Upper lobe of right lung (tissue), 1 donor: ENCODE measurements around the gene NPLOC4. TPM values are rescaled to one million over a fixed set of nuclear protein-coding genes. Genes with fewer than 3 reads are reported as not detected.

Experiments
- ATAC-seq: fragments of 200-7000 bp; cut with Tn5 transposase; one replicate; pipeline ENCODE4 v1.9.1; 2020; ENCODE audit warnings: mild to moderate bottlenecking, moderate library complexity
- DNase-seq: peaks from one replicate; pipeline ENCODE4 v3.0.0-alpha.2; 2020
- H3K27ac ChIP-seq: fragments of 200-600 bp; one replicate; pipeline ENCODE4 v1.8.0; 2022
- H3K27me3 ChIP-seq: fragments of 200-600 bp; one replicate; pipeline ENCODE4 v1.8.0; 2022; ENCODE audit warnings: mild to moderate bottlenecking
- H3K36me3 ChIP-seq: fragments of 200-600 bp; one replicate; pipeline ENCODE4 v1.8.0; 2022
- H3K4me1 ChIP-seq: fragments of 200-600 bp; one replicate; pipeline ENCODE4 v1.8.0; 2022
- H3K4me3 ChIP-seq: fragments of 200-600 bp; one replicate; pipeline ENCODE4 v1.8.0; 2022; ENCODE audit warnings: mild to moderate bottlenecking
- H3K9me3 ChIP-seq: fragments of 200-600 bp; one replicate; pipeline ENCODE4 v1.8.0; 2022
- intact Hi-C: fragments of 100-400 bp; cut with DNase I; formaldehyde crosslinking; loops from one replicate; pipeline ENCODE4 v1.11.0; 2022
- total RNA-seq: library from RNA; stranded (reverse); fragmentation: NEBNext Ultra II Directional; extraction: Animal tissue kit (Norgen Biotek cat#: 25700); gene quantifications from one replicate; pipeline ENCODE4 v1.2.1, GENCODE V29; 2021
- TF ChIP-seq, protein P1 (sequence below): fragments of 200-600 bp; IDR thresholded peaks from one replicate; pipeline ENCODE4 v1.8.0; 2022; ENCODE audit warnings: antibody characterized with exemption
- donor health status: DM: no; HTN: yes; CAD: no; lungs with severe emphysema.

NPLOC4 gene
- total RNA-seq, 1 donor from 2014 or later, result 93.6 TPM

DNA sequence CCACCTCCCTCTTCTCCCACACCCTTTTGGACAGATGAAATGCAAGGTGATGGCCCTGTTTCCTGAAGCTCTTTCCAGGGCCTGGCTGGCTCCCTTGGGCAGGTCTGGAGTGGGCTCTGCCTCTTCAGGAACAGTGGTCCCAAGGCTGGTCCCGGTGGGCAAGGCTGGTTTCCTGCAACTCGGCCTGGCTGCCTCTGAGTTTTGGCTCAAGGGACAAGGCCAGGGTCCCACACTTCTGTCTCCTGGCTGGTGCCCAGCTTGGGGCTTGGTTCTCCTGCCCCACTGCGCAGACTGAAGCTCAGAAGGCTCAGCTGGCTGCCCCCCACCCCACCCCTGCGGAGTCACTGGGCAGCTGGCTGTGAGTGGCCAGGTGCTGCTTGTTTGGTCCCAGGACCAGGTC, 120.5 kb downstream of the NPLOC4 start:
- Histone ChIP-seq H3K27ac (peak overlapping the region; percentile 98), H3K27me3 (no peaks in the 10 kb centered on the region)

GRCh38 chr17:81515530-81516041, 121.3 kb downstream of the NPLOC4 start:
- intact Hi-C loops, result no loop called here
- no peaks in the 10 kb centered on the region for H3K9me3 ChIP-seq
- no peak for ATAC-seq
- peaks cover 50% of the 10 kb centered on the region for H3K4me1 ChIP-seq
- DNase-seq, result peak; percentile 72
- TF ChIP-seq, protein P1, sequence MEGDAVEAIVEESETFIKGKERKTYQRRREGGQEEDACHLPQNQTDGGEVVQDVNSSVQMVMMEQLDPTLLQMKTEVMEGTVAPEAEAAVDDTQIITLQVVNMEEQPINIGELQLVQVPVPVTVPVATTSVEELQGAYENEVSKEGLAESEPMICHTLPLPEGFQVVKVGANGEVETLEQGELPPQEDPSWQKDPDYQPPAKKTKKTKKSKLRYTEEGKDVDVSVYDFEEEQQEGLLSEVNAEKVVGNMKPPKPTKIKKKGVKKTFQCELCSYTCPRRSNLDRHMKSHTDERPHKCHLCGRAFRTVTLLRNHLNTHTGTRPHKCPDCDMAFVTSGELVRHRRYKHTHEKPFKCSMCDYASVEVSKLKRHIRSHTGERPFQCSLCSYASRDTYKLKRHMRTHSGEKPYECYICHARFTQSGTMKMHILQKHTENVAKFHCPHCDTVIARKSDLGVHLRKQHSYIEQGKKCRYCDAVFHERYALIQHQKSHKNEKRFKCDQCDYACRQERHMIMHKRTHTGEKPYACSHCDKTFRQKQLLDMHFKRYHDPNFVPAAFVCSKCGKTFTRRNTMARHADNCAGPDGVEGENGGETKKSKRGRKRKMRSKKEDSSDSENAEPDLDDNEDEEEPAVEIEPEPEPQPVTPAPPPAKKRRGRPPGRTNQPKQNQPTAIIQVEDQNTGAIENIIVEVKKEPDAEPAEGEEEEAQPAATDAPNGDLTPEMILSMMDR, result no peak
- H3K4me3 ChIP-seq, result peak overlapping the region; percentile 94
- H3K36me3 ChIP-seq, result peaks cover 16% of the 10 kb centered on the region
- H3K27me3 ChIP-seq, result no peaks in the 10 kb centered on the region
- peak overlapping the region; percentile 98 for H3K27ac ChIP-seq

More for the DNA sequence above, 120.5 kb downstream of the NPLOC4 start:
- H3K4me1 ChIP-seq, result peaks cover 50% of the 10 kb centered on the region
- DNase-seq, result peak; percentile 65
- H3K36me3 ChIP-seq, result peaks cover 7% of the 10 kb centered on the region
- no peaks in the 10 kb centered on the region for H3K9me3 ChIP-seq
- intact Hi-C loops, result no loop called here
- TF ChIP-seq, protein P1, result no peak
- ATAC-seq, result no peak
- peak overlapping the region; percentile 94 for H3K4me3 ChIP-seq

DNA sequence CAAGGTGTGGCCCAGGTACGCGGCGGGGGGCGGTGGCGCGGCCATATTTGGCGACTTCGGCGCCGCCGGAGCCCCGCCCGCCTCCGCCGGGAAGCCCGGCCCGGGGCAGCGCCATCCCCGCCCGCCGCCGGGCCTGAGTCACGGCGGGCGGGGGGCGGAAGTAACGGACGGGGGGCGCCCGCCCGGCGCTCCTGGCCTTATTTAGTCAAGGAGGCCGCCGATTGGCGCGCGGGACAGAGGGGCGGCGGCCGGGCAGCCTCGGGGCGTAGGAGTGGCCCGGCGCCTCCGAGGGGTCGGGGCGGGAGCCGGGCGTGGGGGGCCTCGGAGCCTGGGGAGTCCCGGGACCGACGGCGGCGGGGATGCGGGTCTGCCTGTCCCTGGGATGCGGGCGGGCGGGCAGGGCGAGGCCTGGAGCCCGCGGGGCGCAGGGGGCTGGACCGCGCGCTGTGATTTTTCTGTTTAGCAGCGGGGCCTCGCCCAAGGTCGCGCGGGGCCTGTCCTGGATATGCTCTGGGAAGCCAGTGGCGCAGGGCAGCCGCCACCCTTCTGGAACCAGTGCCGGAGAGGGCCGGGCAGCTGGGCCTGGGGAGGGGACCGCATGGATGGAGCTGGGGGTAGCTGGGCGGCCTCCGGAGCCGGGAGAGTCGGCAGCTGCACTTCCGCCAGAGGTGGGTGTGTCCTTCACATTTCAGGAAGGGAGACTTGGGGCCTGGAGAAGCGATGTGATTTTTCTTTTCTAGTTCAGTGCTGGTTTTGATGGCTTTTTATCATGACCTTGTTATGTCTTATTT, 122.0 kb downstream of the NPLOC4 start:
- Histone ChIP-seq H3K4me1 (peaks cover 49% of the 10 kb centered on the region), H3K27me3 (no peaks in the 10 kb centered on the region), H3K27ac (peak overlapping the region; percentile 98), H3K9me3 (no peaks in the 10 kb centered on the region), H3K4me3 (peak overlapping the region; percentile 94), H3K36me3 (peaks cover 22% of the 10 kb centered on the region)
- peak; percentile 58 for ATAC-seq
- peak; percentile 93 for DNase-seq
- intact Hi-C loops, result no loop called here
- TF ChIP-seq, protein P1, result no peak

DNA sequence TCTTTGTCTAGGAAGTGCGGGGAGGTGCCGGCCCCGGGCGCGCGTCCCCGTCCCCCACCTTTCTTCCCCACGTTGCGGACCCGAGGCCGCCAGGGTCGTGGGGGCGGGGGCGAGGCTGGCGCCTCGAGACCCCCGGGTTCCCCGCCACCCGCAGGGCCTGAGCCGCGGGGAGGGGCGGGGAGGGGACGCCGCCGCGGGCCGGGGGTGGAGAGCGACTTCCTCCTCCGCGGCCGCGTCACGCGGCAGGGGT, 122.5 kb downstream of the NPLOC4 start:
- TF ChIP-seq, protein P1, result no peak
- Histone ChIP-seq H3K27me3 (no peaks in the 10 kb centered on the region), H3K4me3 (peak overlapping the region; percentile 94), H3K9me3 (no peaks in the 10 kb centered on the region), H3K4me1 (peaks cover 46% of the 10 kb centered on the region), H3K27ac (peak overlapping the region; percentile 98), H3K36me3 (peaks cover 28% of the 10 kb centered on the region)
- intact Hi-C loops, result no loop called here
- no peak for ATAC-seq
- no peak for DNase-seq

GRCh38 chr17:81513753-81514488, 123.0 kb downstream of the NPLOC4 start:
- TF ChIP-seq, protein P1, result no peak
- intact Hi-C loops, result no loop called here
- peak; percentile 86 for DNase-seq

More at GRCh38 chr17:81513753-81514488, 123.0 kb downstream of the NPLOC4 start:
- H3K9me3 ChIP-seq, result no peaks in the 10 kb centered on the region
- peaks cover 33% of the 10 kb centered on the region for H3K36me3 ChIP-seq
- peak; percentile 4 for ATAC-seq
- peaks cover 46% of the 10 kb centered on the region for H3K4me1 ChIP-seq
- no peaks in the 10 kb centered on the region for H3K27me3 ChIP-seq
- peak overlapping the region; percentile 98 for H3K27ac ChIP-seq
- H3K4me3 ChIP-seq, result peak overlapping the region; percentile 94
